GM12872 (cell line): ENCODE measurements around the gene PPIF.

Experiments used
- TF ChIP-seq, protein P1 (sequence below): IDR thresholded peaks from 3 replicates; pipeline ENCODE4 v1.5.1; 2011; ENCODE audit warnings: low read depth, mild to moderate bottlenecking, low read length, moderate library complexity; ENCODE audit not compliant: insufficient read depth

The PPIF gene

DNA sequence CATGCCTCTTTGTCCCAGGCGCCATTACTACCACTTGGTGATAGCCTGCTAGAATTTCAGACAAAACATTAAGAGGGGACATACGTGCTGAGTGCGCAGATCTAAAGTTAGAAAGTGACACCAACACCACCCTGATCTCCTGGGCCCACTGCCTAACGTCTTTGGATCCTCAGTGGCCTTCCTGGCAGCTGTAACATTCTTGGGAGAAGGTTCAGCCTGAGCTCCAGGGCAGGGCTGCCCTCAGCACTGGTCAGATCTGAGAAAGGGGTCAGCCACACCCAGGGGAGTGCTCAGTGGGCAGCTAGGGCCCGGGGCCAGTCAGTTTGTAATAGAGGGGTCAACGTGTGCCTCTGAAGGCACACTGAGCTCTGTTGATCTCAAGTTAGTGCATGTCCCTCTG is 49.8 kb downstream of the PPIF start:
- TF ChIP-seq, protein P1, sequence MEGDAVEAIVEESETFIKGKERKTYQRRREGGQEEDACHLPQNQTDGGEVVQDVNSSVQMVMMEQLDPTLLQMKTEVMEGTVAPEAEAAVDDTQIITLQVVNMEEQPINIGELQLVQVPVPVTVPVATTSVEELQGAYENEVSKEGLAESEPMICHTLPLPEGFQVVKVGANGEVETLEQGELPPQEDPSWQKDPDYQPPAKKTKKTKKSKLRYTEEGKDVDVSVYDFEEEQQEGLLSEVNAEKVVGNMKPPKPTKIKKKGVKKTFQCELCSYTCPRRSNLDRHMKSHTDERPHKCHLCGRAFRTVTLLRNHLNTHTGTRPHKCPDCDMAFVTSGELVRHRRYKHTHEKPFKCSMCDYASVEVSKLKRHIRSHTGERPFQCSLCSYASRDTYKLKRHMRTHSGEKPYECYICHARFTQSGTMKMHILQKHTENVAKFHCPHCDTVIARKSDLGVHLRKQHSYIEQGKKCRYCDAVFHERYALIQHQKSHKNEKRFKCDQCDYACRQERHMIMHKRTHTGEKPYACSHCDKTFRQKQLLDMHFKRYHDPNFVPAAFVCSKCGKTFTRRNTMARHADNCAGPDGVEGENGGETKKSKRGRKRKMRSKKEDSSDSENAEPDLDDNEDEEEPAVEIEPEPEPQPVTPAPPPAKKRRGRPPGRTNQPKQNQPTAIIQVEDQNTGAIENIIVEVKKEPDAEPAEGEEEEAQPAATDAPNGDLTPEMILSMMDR: no peak

DNA sequence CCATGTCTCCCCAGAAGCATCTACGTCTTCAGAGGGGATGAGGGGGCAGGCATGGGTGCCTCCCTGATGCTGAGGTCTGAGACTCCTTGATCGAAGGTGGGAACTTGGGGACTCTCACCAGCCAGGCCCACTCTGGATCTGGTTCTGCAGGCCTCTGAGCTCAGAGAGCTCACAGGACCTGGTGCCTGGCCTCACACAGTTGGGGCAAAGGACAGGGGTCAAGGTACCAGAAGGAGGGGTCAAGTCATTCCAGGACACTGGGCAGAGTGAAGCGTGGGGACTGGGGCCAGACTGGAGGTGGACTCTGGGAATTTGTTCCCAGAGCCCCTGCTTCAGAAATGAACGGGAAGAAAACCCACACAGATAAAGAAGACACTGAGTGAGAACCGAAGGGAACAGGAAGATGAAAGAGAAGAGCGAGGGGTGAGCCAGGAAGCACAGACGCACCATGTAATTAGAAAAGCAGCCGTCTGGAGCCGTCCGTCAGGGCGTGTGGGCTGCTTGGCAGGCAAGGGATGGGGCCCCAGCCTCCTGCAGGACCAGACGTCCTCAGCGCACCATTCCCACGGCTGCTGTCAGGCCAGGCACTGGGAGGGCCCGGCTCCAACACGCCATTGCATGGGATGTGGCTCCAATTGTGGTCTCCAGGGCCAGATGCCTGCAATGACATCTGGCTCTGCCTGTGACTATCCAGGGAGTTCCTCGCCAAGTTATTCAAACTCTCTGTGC is 50.5 kb downstream of the PPIF start:
- TF ChIP-seq, protein P1: no peak

DNA sequence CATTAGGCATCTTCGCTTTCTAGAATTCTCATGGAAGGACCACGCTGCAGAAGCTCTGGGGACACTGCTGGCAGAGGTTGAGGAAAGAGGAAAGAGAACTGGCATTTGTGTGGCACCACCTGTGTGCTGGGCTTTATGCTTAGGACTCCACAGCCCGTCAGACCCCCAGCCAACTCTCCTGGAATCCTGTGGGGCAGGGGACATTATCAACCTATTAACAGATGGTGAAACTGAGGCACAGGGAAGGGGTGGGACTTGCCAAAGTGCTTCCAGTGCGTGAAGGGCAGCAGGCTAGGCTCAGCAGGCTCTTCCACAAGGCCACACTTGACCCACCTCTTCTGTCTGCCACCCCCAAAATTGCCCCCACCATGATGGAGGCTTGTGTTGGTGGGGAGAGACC is 51.4 kb downstream of the PPIF start:
- TF ChIP-seq, protein P1: no peak

DNA sequence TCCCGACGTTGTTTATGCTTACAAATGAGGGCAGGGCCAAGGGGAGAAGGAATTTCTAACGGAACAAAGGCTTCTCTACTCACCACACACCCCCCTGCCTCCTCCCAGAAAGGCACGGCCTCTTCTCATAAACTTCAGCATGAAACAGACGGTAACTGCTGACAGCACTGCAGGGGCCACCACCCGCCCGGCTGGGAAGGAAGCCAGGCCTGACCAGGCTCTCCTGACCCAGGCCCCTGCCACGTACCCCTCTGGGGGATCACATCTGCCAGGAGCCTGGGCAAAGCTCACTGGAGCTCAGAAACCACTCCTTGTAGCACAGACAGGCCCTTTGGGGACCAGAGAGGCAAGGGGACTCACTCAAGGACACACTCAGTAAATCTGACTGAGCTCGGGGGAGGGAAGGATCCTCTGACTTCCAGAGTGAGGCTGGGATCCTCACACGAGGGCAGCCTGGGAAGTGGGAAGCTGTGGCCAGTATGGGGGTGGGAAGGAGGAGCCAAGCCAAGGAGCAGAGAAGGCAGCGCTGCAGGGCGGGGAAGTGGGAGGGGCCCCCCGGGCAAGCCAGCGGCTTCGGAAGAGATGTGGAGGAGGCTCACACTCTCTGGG is 52.1 kb downstream of the PPIF start:
- TF ChIP-seq, protein P1: no peak

DNA sequence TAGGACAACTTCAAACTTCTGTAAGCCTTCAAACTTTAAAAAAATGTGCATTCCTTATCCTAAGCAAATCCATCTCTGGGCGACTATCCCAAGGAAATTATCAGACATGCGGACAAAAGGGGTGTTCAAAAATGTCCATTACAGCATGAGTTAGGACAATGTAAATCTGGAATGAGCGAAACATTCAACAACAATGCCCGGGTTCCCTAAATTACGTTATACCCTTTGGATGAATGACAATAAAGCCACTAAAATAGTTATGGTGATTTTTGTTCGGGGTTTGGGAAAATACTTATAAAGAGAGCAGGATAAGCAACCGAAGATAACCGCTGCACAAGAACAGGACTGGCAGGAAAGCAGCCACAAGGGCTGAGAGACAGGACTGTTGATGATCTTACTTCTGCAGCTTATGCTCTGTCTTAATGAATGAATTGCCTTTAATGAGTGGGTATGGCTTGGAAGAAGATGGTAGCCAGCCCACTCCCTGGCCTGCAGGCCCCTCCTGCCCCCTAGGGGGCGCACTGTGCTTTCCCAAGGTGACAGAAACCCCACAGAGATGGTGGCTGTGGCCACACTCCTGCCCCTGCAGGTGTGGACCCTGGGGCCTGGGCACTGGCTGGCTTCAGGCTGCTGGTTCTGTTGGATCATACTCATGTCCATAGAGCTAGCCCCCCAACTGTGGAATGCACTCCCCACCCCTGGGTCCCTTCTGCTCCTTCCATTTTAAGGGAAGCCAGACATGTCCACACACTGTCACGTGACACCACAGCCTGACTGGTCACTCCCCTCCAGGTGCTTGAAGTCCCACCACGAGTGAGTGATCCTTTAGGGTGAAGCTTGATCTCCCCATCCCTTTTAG is 53.1 kb downstream of the PPIF start:
- TF ChIP-seq, protein P1: peak; percentile 95

DNA sequence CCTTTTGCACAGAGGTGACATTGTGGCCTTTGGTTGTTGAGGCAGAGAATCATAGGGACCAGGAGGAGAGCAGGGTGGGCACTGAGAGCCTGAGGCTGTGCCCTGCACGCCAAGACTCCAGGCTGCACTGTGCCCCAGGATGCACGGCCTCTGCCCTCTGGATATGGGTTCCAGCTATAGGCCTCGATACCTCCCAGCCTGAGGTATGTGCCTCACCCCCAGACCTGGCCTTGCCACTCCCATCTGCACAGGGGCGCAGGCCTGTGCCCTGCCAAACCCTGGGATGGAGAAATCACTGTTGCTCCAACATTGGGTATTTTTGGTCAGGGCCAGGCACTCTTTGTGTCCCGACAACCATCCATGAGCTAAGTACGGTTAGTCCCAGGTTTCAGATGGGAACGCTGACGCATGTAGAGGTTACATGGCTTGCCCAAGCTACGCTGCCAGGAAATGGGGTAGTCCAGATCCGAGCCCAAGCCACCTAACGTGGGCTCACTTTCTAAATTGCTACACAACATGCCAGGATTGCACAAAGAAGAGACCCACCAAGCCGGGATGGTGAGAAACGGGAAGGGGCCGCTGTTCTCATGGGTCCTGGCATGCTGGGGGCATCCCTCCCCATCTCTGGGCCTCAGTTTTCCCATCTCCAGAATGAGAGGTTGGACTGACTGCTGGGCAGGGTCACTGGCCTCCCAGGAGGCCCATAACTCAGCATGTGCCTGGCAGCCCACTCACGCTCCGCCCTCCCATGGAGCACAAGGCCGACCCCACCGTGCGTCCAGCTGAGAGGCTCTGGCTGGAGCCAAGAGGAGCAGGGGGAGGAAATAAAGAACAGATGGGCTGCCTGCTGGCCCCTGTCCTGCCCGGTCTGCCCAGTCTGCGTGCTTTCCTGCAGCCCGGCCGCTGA is 54.0 kb downstream of the PPIF start:
- TF ChIP-seq, protein P1: no peak
